Adrenal gland (tissue), 12 donors: ENCODE measurements around the gene CTU2. TPM values are rescaled to one million over a fixed set of nuclear protein-coding genes. Genes with fewer than 3 reads are reported as not detected.

Source experiments
- DNase-seq, 7 donors: peaks; one replicate each; pipeline ENCODE4 v3.0.0-alpha.2; 2019 to 2020
- H3K27ac ChIP-seq, 5 donors: fragments of 200-600 bp; sonication (generic) in 4 of 5; 1 replicate in 3 of 5; 2 replicates in 2 of 5; pipeline versions ENCODE4 v1.5.1 to v1.8.0; 2016 to 2020; ENCODE audit warnings: mild to moderate bottlenecking in 1 of 5
- H3K27me3 ChIP-seq: fragments of 200-600 bp; 2 replicates; pipeline ENCODE4 v1.8.0; 2021
- H3K36me3 ChIP-seq, 2 donors: fragments of 200-600 bp; replicated peaks in 1 of 2; 1 replicate in 1 of 2; 2 replicates in 1 of 2; pipeline versions ENCODE4 v1.5.1 to v1.8.0; 2018 to 2022
- H3K4me1 ChIP-seq, 2 donors: fragments of 200-600 bp; replicated peaks in 1 of 2; 1 replicate in 1 of 2; 2 replicates in 1 of 2; pipeline versions ENCODE4 v1.5.1 to v1.8.0; 2018 to 2021
- H3K4me3 ChIP-seq, 4 donors: fragments of 200-600 bp; sonication (generic) in 3 of 4; one replicate each; pipeline ENCODE4 v1.5.1; 2016 to 2018
- H3K9me3 ChIP-seq, 3 donors: fragments of 200-600 bp; sonication (generic) in 1 of 3; replicated peaks in 1 of 3; 1 replicate in 2 of 3; 2 replicates in 1 of 3; pipeline versions ENCODE4 v1.5.1 to v1.8.0; 2016 to 2021
- CTCF ChIP-seq, 6 experiments: fragments of 450-650 bp in 4 of 6; fragments of 200-600 bp in 2 of 6; sonication (generic) in 1 of 6; IDR thresholded peaks; 1 replicate in 5 of 6; 2 replicates in 1 of 6; pipeline versions ENCODE4 v1.5.1 to v1.8.0; 2016 to 2021; ENCODE audit warnings: antibody characterized with exemption in 6 of 6, mild to moderate bottlenecking in 2 of 6, moderate library complexity in 1 of 6
- POLR2A ChIP-seq, 2 donors: fragments of 450-650 bp; IDR thresholded peaks; one replicate each; pipeline ENCODE4 v1.6.1; 2017; ENCODE audit warnings: antibody characterized with exemption in 2 of 2, mild to moderate bottlenecking in 2 of 2, moderate library complexity in 1 of 2
- WGBS, 4 donors: extraction: QIAGEN DNeasy Blood & Tissue Kit in 2 of 4; methylation state at CpG; one replicate each; pipeline versions ENCODE4 v1.1.5 to v1.1.7; 2013 to 2017; 5-methylcytosine and 5-hydroxymethylcytosine counted together
- intact Hi-C, 2 donors: fragments of 100-400 bp; cut with DNase I; formaldehyde crosslinking; loops; one replicate each; pipeline versions ENCODE4 v1.14.1 to v1.15.0; 2022 to 2023
- polyA plus RNA-seq, 3 donors: library from polyadenylated mRNA; stranded (reverse); fragments of 200-250 nt in 2 of 3; fragments of 350-450 nt in 1 of 3; fragmentation: Illumina TruSeq in 1 of 3; extraction: RNeasy Lipid Tissue Mini Kit (QIAGEN cat#74804) in 1 of 3; gene quantifications; one replicate each; pipeline ENCODE4 v1.2.3, GENCODE V29; 2013 to 2014
- total RNA-seq, 9 donors: library from RNA; depleted of rRNA in 4 of 9; stranded (reverse); fragments of >200 nt in 4 of 9; fragments of 120-200 nt in 1 of 9; fragmentation: NEBNext Ultra II Directional in 1 of 9; extraction: Animal tissue kit (Norgen Biotek cat#: 25700) in 1 of 9; gene quantifications; one replicate each; pipeline versions ENCODE4 v1.1.0 to v1.2.4, GENCODE V29; 2013 to 2023
- donor health status: healthy with polysubstance abuse.
- donor health status: Bipolar disorder and iron deficiency.
- donor health status: DM: yes; HTN: yes; CAD: no.
- donor health status: DM: no; HTN: no; CAD: no.
- donor health status: DM: no; HTN: no; CAD: no.
- donor health status: DM: yes; HTN: yes; CAD: no.

CTU2 gene
- total and polyA plus RNA-seq, 12 donors: 3.6 to 43.8 (median 14.0) TPM

GRCh38 chr16:88724855-88725555 is 18.7 kb downstream of the CTU2 start:
- DNase-seq: no peak
- Histone ChIP-seq H3K36me3 (peaks cover 0 to 69% of the 10 kb centered on the region in 2 donors), H3K27ac (no peak overlapping the region), H3K4me3 (no peak overlapping the region), H3K27me3 (no peaks in the 10 kb centered on the region), H3K4me1 (no peaks in the 10 kb centered on the region), H3K9me3 (no peaks in the 10 kb centered on the region)
- WGBS, 4 donors: 83 to 91% (median 88%) methylated on average over 9 to 31 of the region's 31 CpGs
- TF ChIP-seq POLR2A (IDR thresholded peaks at IDR 0.05) (no peak), CTCF (IDR thresholded peaks at IDR 0.05) (no peak)
- intact Hi-C loops: no loop called here

GRCh38 chr16:88725609-88726407 is 19.5 kb downstream of the CTU2 start:
- 86 to 97% (median 89%) methylated on average over 11 to 32 of the region's 32 CpGs for whole genome bisulfite sequencing, 4 donors

GRCh38 chr16:88726408-88726749 is 20.1 kb downstream of the CTU2 start:
- WGBS, 4 donors: 81 to 86% (median 84%) methylated on average over 6 to 17 of the region's 17 CpGs
- Histone ChIP-seq H3K4me1 (no peaks in the 10 kb centered on the region), H3K36me3 (peaks cover 0 to 62% of the 10 kb centered on the region in 2 donors), H3K27ac (no peak overlapping the region), H3K9me3 (no peaks in the 10 kb centered on the region), H3K4me3 (no peak overlapping the region), H3K27me3 (no peaks in the 10 kb centered on the region)
- DNase-seq: no peak
- intact Hi-C loops: no loop called here
- TF ChIP-seq CTCF (IDR thresholded peaks at IDR 0.05): no peak
- no peak for TF ChIP-seq POLR2A (IDR thresholded peaks at IDR 0.05)

More at GRCh38 chr16:88725609-88726407, 19.5 kb downstream of the CTU2 start:
- intact Hi-C loops: no loop called here
- no peak overlapping the region for H3K27ac ChIP-seq
- peaks cover 0 to 62% of the 10 kb centered on the region in 2 donors for H3K36me3 ChIP-seq
- H3K4me1 ChIP-seq: no peaks in the 10 kb centered on the region
- H3K27me3 ChIP-seq: no peaks in the 10 kb centered on the region
- TF ChIP-seq POLR2A (IDR thresholded peaks at IDR 0.05) (no peak), CTCF (IDR thresholded peaks at IDR 0.05) (no peak)
- DNase-seq: no peak
- H3K9me3 ChIP-seq: no peaks in the 10 kb centered on the region
- no peak overlapping the region for H3K4me3 ChIP-seq

- 85 to 95% (median 94%) methylated on average over 18 to 28 of the region's 28 CpGs; no CpG with 5 or more reads in 1 of the 4 donors for WGBS, 4 donors
- no peak overlapping the region for H3K27ac ChIP-seq
- peaks cover 0 to 58% of the 10 kb centered on the region in 2 donors for H3K36me3 ChIP-seq
- intact Hi-C loops: no loop called here
- H3K9me3 ChIP-seq: no peaks in the 10 kb centered on the region
- H3K27me3 ChIP-seq: no peaks in the 10 kb centered on the region
- no peak for TF ChIP-seq CTCF (IDR thresholded peaks at IDR 0.05)
- TF ChIP-seq POLR2A (IDR thresholded peaks at IDR 0.05): no peak
- H3K4me3 ChIP-seq: no peak overlapping the region
- H3K4me1 ChIP-seq: no peaks in the 10 kb centered on the region
- no peak for DNase-seq
Observed at GRCh38 chr16:88726981-88727380, 20.7 kb downstream of the CTU2 start.
